IMR-90 (cell line): ENCODE data around the gene PEX11G. TPM values are rescaled to one million over a fixed set of nuclear protein-coding genes. Genes with fewer than 3 reads are reported as not detected.

Source experiments
- ATAC-seq: fragments of 200-7000 bp; cut with Tn5 transposase; 2 replicates; pipeline ENCODE4 v1.9.1; 2020; ENCODE audit warnings: low read depth, mild to moderate bottlenecking, moderate library complexity
- BruUV-seq: library from RNA; stranded (reverse); fragments of 400-500 nt; replicated peaks from 2 replicates; lab custom pipeline; 2021; lab: Mats Ljungman, UMichigan
- CTCF ChIA-PET: fragments of 300-600 bp; formaldehyde crosslinking; extraction: SDS; loops from one replicate; lab custom pipeline; 2021; ENCODE audit warnings: antibody characterized with exemption; lab: Yijun Ruan, JAX
- POLR2A ChIA-PET: fragments of 300-600 bp; sonication (Branson Sonifier 250); formaldehyde crosslinking; loops from one replicate; lab custom pipeline; 2022; ENCODE audit warnings: antibody characterized with exemption; ENCODE audit not compliant: unreplicated experiment; lab: Charles Lee
- DNase-seq: peaks from one replicate; pipeline ENCODE4 v3.0.0; 2013
- H2AFZ ChIP-seq: replicated peaks from 2 replicates; pipeline ENCODE3; 2013; ENCODE audit warnings: low read length, mild to moderate bottlenecking; ENCODE audit not compliant: poor library complexity
- H2AK5ac ChIP-seq: 2 replicates; pipeline ENCODE4 v1.6.1; 2013; ENCODE audit warnings: low read depth, low read length, inconsistent platforms
- H2AK9ac ChIP-seq: replicated peaks from 2 replicates; pipeline ENCODE3; 2013; ENCODE audit warnings: mild to moderate bottlenecking, low read depth, low read length, moderate library complexity; ENCODE audit not compliant: poor library complexity
- H2BK120ac ChIP-seq: 2 replicates; pipeline ENCODE4 v1.6.1; 2013; ENCODE audit warnings: low read depth, low read length, inconsistent platforms
- H2BK15ac ChIP-seq: 3 replicates; pipeline ENCODE4 v1.6.1; 2013; ENCODE audit warnings: low read depth, low read length, inconsistent platforms
- H2BK20ac ChIP-seq: 2 replicates; pipeline ENCODE4 v1.6.1; 2013; ENCODE audit warnings: low read depth, mild to moderate bottlenecking, inconsistent platforms, low read length, moderate library complexity
- H2BK5ac ChIP-seq: 2 replicates; pipeline ENCODE4 v1.6.1; 2013; ENCODE audit warnings: mild to moderate bottlenecking, low read depth, low read length, inconsistent platforms; ENCODE audit not compliant: poor library complexity, severe bottlenecking
- H3K14ac ChIP-seq: replicated peaks from 2 replicates; pipeline ENCODE4 v1.6.1; 2013; ENCODE audit warnings: low read depth, low read length, inconsistent platforms
- H3K18ac ChIP-seq: 2 replicates; pipeline ENCODE4 v1.6.1; 2013; ENCODE audit warnings: low read depth, low read length, control low read depth
- H3K23ac ChIP-seq: 2 replicates; pipeline ENCODE4 v1.6.1; 2013; ENCODE audit warnings: low read depth, low read length, inconsistent platforms
- H3K27ac ChIP-seq: 2 replicates; pipeline ENCODE4 v1.5.1; 2013; ENCODE audit warnings: mild to moderate bottlenecking, control low read depth, low read length; ENCODE audit not compliant: insufficient read depth
- H3K27me3 ChIP-seq: 2 replicates; pipeline ENCODE4 v1.6.1; 2013; ENCODE audit warnings: low read length; ENCODE audit not compliant: control insufficient read depth, insufficient read depth
- H3K36me3 ChIP-seq: 2 replicates; pipeline ENCODE4 v1.6.1; 2013; ENCODE audit warnings: low read length, mixed read lengths; ENCODE audit not compliant: control insufficient read depth, insufficient read depth
- H3K4ac ChIP-seq: 2 replicates; pipeline ENCODE4 v1.6.1; 2013; ENCODE audit warnings: low read depth, low read length, inconsistent platforms
- H3K4me1 ChIP-seq: 2 replicates; pipeline ENCODE4 v1.6.1; 2013; ENCODE audit warnings: low read length, mixed read lengths; ENCODE audit not compliant: control insufficient read depth, insufficient read depth
- H3K4me2 ChIP-seq: 2 replicates; pipeline ENCODE4 v1.6.1; 2013; ENCODE audit warnings: low read depth, mild to moderate bottlenecking, control low read depth, low read length, moderate library complexity
- H3K4me3 ChIP-seq: 2 replicates; pipeline ENCODE4 v1.5.1; 2013; ENCODE audit warnings: low read depth, mild to moderate bottlenecking, control low read depth, low read length, moderate library complexity; ENCODE audit not compliant: insufficient read depth
- H3K56ac ChIP-seq: 2 replicates; pipeline ENCODE4 v1.6.1; 2013; ENCODE audit warnings: low read length, inconsistent platforms; ENCODE audit not compliant: insufficient read depth; ENCODE audit errors: extremely low read depth
- H3K79me1 ChIP-seq, 2 experiments: 2 replicates each; pipeline ENCODE4 v1.6.1; 2013; ENCODE audit warnings: low read length in 2 of 2, inconsistent platforms in 1 of 2, low read depth in 1 of 2
- H3K9ac ChIP-seq: 2 replicates; pipeline ENCODE4 v1.6.1; 2013; ENCODE audit warnings: low read depth, low read length, control low read depth
- H3K9me1 ChIP-seq: 2 replicates; pipeline ENCODE4 v1.6.1; 2013; ENCODE audit warnings: low read length, inconsistent platforms; ENCODE audit not compliant: insufficient read depth
- H3K9me3 ChIP-seq: 2 replicates; pipeline ENCODE4 v1.6.1; 2013; ENCODE audit warnings: low read length; ENCODE audit not compliant: control insufficient read depth, insufficient read depth
- H4K20me1 ChIP-seq: 2 replicates; pipeline ENCODE4 v1.6.1; 2013; ENCODE audit warnings: low read length, inconsistent platforms; ENCODE audit not compliant: insufficient read depth
- H4K5ac ChIP-seq: 2 replicates; pipeline ENCODE4 v1.6.1; 2013; ENCODE audit warnings: mild to moderate bottlenecking, low read depth, low read length, control low read depth
- H4K8ac ChIP-seq, 2 experiments: 2 replicates each; pipeline ENCODE4 v1.6.1; 2013; ENCODE audit warnings: low read depth in 2 of 2, low read length in 2 of 2, control low read depth in 1 of 2, inconsistent platforms in 1 of 2
- H4K91ac ChIP-seq: 2 replicates; pipeline ENCODE4 v1.6.1; 2013; ENCODE audit warnings: low read depth, low read length, inconsistent platforms; ENCODE audit not compliant: insufficient read depth
- NFE2L2 ChIP-seq: fragments of 150-350 bp; IDR thresholded peaks from 2 replicates; pipeline ENCODE4 v1.6.1; 2016; ENCODE audit warnings: low read depth, mild to moderate bottlenecking, low read length
- POLR2A ChIP-seq: IDR thresholded peaks from 2 replicates; pipeline ENCODE4 v1.6.1; 2012; ENCODE audit warnings: mild to moderate bottlenecking, low read depth, low read length
- RFX5 ChIP-seq: IDR thresholded peaks from 2 replicates; pipeline ENCODE4 v1.8.0; 2012; ENCODE audit warnings: low read depth, mild to moderate bottlenecking, low read length, moderate library complexity
- WGBS, 2 experiments: methylation state at CpG; one replicate each; pipeline versions ENCODE4 v1.1.5 to v1.1.7; 2013; ENCODE audit warnings: missing lambda C conversion rate in 2 of 2; ENCODE audit not compliant: insufficient read length in 1 of 2; ENCODE audit errors: extremely low coverage in 2 of 2; 5-methylcytosine and 5-hydroxymethylcytosine counted together
- dilution Hi-C: fragments of 300-500 bp; cut with HindIII; formaldehyde crosslinking; loops from one replicate; pipeline ENCODE4 v1.14.3; 2018; ENCODE audit warnings: low sequenced_read_pairs; ENCODE audit not compliant: unreplicated experiment
- in situ Hi-C: fragments of 300-500 bp; cut with MboI; formaldehyde crosslinking; loops from 3 replicates; pipeline ENCODE4 v1.14.3; 2019; ENCODE audit warnings: low sequenced_read_pairs, inconsistent platforms, mixed read lengths
- intact Hi-C: fragments of 100-400 bp; cut with micrococcal nuclease; formaldehyde crosslinking; loops from 2 replicates; pipeline ENCODE4 v1.10.0; 2022
- polyA plus RNA-seq, 3 experiments: library from polyadenylated mRNA; depleted of rRNA; stranded (reverse); fragments of >200 nt; gene quantifications; 2 replicates each; pipeline ENCODE4 v1.2.3, GENCODE V29; 2012; ENCODE audit warnings: low replicate concordance in 1 of 3
- total RNA-seq: library from RNA; depleted of rRNA; stranded (reverse); fragments of >200 nt; gene quantifications from 2 replicates; pipeline ENCODE4 v1.2.3, GENCODE V29; 2012
- TF ChIP-seq, protein P1 (sequence below): fragments of 150-350 bp; IDR thresholded peaks from 2 replicates; pipeline ENCODE4 v1.6.1; 2017; ENCODE audit warnings: mild to moderate bottlenecking, antibody characterized with exemption, low read length, low read depth

PEX11G gene
- total and polyA plus RNA-seq, 2 of the 4 experiments (the other 2 are of a cell fraction) = 0.72 to 1.7 TPM

DNA sequence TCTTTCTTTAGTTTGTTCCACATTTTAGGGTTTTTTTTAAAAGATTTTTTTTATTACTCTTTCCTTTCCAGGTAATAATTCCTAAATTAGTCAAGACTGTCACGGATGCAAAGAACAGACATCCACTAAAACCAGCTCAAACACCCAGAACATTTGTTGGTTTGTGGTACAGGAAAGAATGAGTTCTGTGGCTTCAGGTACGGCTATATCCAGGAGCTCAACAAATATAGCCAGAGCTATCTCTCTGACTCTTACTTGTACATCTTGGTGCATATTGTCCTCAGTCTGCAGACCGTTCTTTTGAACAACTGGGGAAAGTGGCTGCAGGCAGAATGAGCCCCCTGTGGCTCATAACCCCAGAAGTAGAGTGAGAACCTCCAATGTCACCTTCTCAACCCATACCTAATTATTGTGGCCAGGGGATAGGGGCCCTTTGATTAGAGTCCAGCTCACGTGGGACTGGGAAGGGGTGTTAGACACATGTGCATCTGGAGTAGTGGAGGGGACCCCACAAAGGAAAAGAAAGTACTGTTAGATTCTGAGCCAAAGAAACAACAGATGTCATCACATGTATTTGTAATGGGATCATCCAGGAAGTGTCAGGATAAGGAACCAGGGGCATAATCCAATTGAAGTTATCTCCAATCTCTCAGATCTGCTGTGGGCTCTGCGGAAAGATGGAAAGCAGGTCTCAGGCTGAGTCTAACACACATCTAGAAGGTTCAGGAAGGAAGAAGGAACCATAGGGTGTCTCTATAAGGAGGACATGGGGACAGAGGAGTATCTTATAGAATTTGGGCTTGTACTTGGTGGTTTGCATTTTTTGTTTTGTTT is 25.2 kb upstream of the PEX11G start:
- TF ChIP-seq RFX5 (no peak), NFE2L2 (no peak), POLR2A (no peak)
- TF ChIP-seq, protein P1, sequence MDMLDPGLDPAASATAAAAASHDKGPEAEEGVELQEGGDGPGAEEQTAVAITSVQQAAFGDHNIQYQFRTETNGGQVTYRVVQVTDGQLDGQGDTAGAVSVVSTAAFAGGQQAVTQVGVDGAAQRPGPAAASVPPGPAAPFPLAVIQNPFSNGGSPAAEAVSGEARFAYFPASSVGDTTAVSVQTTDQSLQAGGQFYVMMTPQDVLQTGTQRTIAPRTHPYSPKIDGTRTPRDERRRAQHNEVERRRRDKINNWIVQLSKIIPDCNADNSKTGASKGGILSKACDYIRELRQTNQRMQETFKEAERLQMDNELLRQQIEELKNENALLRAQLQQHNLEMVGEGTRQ = no peak
- Histone ChIP-seq H4K5ac (no peak overlapping the region), H2BK20ac (0 out of 2 replicates have a peak overlapping the region, but pooled peaks have one; percentile 48), H3K9me3 (no peaks in the 10 kb centered on the region), H2BK15ac (peak overlapping the region; percentile 74; the same call in 1 of the 3 replicates), H2AFZ (no peak overlapping the region), H3K14ac (no peak overlapping the region), H4K91ac (no peak overlapping the region), H3K56ac (no peak overlapping the region), H2BK5ac (no peak overlapping the region), H3K79me1 (peaks cover 12 to 20% of the 10 kb centered on the region in 2 experiments), H3K36me3 (no peaks in the 10 kb centered on the region), H3K4me1 (peaks cover 15% of the 10 kb centered on the region), H3K9me1 (peaks cover 7% of the 10 kb centered on the region; the same call in 1 of the 2 replicates), H3K27me3 (peaks cover 2% of the 10 kb centered on the region), H3K4me2 (no peak overlapping the region), H3K18ac (no peak overlapping the region), H3K9ac (no peak overlapping the region), H4K20me1 (no peaks in the 10 kb centered on the region), H2AK9ac (no peak overlapping the region), H3K23ac (no peak overlapping the region), H4K8ac (peak overlapping the region in 1 of 2 experiments; percentile 5; a peak in 1 of 4 replicates), H2AK5ac (peak overlapping the region; percentile 81; the same call in 1 of the 2 replicates), H3K4ac (peak overlapping the region; percentile 61; the same call in 1 of the 2 replicates), H2BK120ac (peak overlapping the region; percentile 40; the same call in 1 of the 2 replicates), H3K27ac (no peak overlapping the region), H3K4me3 (no peak overlapping the region)
- ATAC-seq (no peak), DNase-seq (no peak)
- no TSS peak for BruUV-seq
- dilution Hi-C loops = no loop called here
- no CpG with 5 or more reads among the region's 5 CpGs for WGBS, 2 experiments
- in situ Hi-C loops = no loop called here
- POLR2A ChIA-PET = no interaction called here
- CTCF ChIA-PET = no interaction called here
- intact Hi-C loops = no loop called here
